Erythroblast (primary cell): ENCODE results near the gene RALGDS.

Experiments used
- GATA1 ChIP-seq: IDR thresholded peaks from 2 replicates; pipeline ENCODE4 v1.6.1; 2011; ENCODE audit warnings: low read depth, mild to moderate bottlenecking, control low read depth, low read length, moderate library complexity
- POLR2A ChIP-seq: IDR thresholded peaks from 2 replicates; pipeline ENCODE4 v1.6.1; 2011; ENCODE audit warnings: mild to moderate bottlenecking, low read length

DNA sequence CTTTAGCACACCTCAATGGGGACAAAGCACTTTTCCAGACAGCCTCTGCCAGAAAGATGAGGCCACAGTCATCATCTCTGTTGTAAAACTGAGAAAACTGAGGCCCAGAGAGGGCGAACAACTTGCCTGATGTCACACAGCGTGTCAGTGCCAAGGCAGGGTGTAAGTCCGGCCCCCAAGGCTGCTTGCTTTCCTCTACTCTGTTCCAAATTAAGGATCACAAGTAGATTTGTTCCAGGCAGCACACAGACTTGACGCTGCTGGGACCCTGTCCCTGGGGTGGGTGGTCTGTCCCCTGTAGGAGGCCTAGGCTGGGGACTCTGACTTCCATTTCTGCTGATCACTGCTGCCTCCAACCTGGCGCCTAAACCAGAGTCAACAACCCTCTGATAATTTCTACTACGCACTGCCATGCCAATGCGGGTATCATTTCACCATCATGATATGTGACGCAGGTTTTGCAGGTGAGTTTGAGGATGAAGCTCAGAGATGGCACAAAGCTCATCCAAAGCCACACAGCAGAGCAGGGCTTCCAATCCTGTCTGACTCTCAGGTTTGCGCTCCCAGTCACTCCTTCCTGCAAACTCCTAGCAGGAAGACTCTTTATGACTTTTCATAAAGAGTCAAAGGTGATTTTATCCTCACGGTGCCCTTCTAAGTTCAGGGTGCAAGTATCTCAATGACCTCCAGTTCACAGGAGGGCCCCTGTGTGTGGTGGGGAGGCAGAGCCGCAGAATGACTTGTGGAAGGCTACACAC, 13.5 kb upstream of the RALGDS start:
- TF ChIP-seq POLR2A (no peak), GATA1 (no peak)
